Breast epithelium (tissue), 4 donors: ENCODE data around the gene LFNG. TPM values are rescaled to one million over a fixed set of nuclear protein-coding genes. Genes with fewer than 3 reads are reported as not detected.
A peak's percentile ranks its signal among the peaks of the same experiment; 100 is the strongest.

ENCODE experiments used
- DNase-seq, 2 donors: peaks; one replicate each; pipeline ENCODE4 v3.0.0-alpha.2; 2019; ENCODE audit warnings: low spot score in 2 of 2
- H3K27ac ChIP-seq, 2 donors: fragments of 200-600 bp; sonication (generic) in 1 of 2; one replicate each; pipeline ENCODE4 v1.5.1; 2016 to 2019; ENCODE audit warnings: mild to moderate bottlenecking in 1 of 2
- H3K27me3 ChIP-seq, 2 donors: fragments of 200-600 bp; sonication (generic) in 1 of 2; one replicate each; pipeline versions ENCODE4 v1.5.1 to v1.6.0; 2017 to 2019; ENCODE audit warnings: control low read depth in 1 of 2, mild to moderate bottlenecking in 1 of 2
- H3K36me3 ChIP-seq: fragments of 200-600 bp; one replicate; pipeline ENCODE4 v1.5.1; 2019
- H3K4me1 ChIP-seq, 2 donors: fragments of 200-600 bp; sonication (generic); one replicate each; pipeline ENCODE4 v1.5.1; 2016 to 2019; ENCODE audit warnings: control low read depth in 1 of 2
- H3K4me3 ChIP-seq, 3 donors: fragments of 200-600 bp; sonication (generic); 1 replicate in 2 of 3; 2 replicates in 1 of 3; pipeline ENCODE4 v1.5.1; 2016 to 2019; ENCODE audit warnings: mild to moderate bottlenecking in 3 of 3, moderate library complexity in 2 of 3
- H3K9me3 ChIP-seq, 2 donors: fragments of 200-600 bp; sonication (generic) in 1 of 2; one replicate each; pipeline ENCODE4 v1.5.1; 2016 to 2019; ENCODE audit warnings: control low read depth in 1 of 2
- POLR2A ChIP-seq: fragments of 450-650 bp; IDR thresholded peaks from one replicate; pipeline ENCODE4 v1.6.1; 2016; ENCODE audit warnings: antibody characterized with exemption, mild to moderate bottlenecking, moderate library complexity
- POLR2AphosphoS5 ChIP-seq, 3 donors: sonication (generic); formaldehyde crosslinking; IDR thresholded peaks; one replicate each; pipeline ENCODE4 v1.6.1; 2017; ENCODE audit warnings: antibody characterized with exemption in 3 of 3
- intact Hi-C: fragments of 100-400 bp; cut with DNase I; formaldehyde crosslinking; loops from one replicate; pipeline ENCODE4 v1.15.1; 2023; ENCODE audit warnings: low total_unique reads
- total RNA-seq, 3 donors: library from RNA; depleted of rRNA; stranded (reverse); fragments of >200 nt; gene quantifications; one replicate each; pipeline ENCODE4 v1.1.0, GENCODE V29; 2016
- TF ChIP-seq, protein P1 (sequence below), 3 donors: fragments of 450-650 bp; IDR thresholded peaks; one replicate each; pipeline ENCODE4 v1.5.1; 2016 to 2017; ENCODE audit warnings: antibody characterized with exemption in 3 of 3, mild to moderate bottlenecking in 3 of 3, moderate library complexity in 3 of 3

LFNG gene
- total RNA-seq, 3 donors from 2014 or later: 5.0 to 16.4 (median 9.1) TPM

- H3K4me1 ChIP-seq: peaks cover 15 to 19% of the 10 kb centered on the region in 2 donors
- no peaks in the 10 kb centered on the region for H3K9me3 ChIP-seq
- no peak within 1 kb of the TSS for H3K27ac ChIP-seq
- no peak for DNase-seq
- no peaks in the 10 kb centered on the region for H3K27me3 ChIP-seq
- H3K4me3 ChIP-seq: no peak within 1 kb of the TSS
- intact Hi-C loops: loop anchor here (10.0 kb wide), 1 partner anchor 209 kb away; the partner anchor contains the start of gene AMZ1
- no peaks in the 10 kb centered on the region for H3K36me3 ChIP-seq
- TF ChIP-seq POLR2A: no peak
- TF ChIP-seq, protein P1, sequence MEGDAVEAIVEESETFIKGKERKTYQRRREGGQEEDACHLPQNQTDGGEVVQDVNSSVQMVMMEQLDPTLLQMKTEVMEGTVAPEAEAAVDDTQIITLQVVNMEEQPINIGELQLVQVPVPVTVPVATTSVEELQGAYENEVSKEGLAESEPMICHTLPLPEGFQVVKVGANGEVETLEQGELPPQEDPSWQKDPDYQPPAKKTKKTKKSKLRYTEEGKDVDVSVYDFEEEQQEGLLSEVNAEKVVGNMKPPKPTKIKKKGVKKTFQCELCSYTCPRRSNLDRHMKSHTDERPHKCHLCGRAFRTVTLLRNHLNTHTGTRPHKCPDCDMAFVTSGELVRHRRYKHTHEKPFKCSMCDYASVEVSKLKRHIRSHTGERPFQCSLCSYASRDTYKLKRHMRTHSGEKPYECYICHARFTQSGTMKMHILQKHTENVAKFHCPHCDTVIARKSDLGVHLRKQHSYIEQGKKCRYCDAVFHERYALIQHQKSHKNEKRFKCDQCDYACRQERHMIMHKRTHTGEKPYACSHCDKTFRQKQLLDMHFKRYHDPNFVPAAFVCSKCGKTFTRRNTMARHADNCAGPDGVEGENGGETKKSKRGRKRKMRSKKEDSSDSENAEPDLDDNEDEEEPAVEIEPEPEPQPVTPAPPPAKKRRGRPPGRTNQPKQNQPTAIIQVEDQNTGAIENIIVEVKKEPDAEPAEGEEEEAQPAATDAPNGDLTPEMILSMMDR (IDR thresholded peaks at IDR 0.05): no peak
Measured at GRCh38 chr7:2476298-2476697, 43.3 kb upstream of the LFNG start, which contains the start of gene GRIFIN. Gene GRIFIN (minus strand): TSS chr7:2476398. CDS start chr7:2476383, 15 bp downstream.

DNA sequence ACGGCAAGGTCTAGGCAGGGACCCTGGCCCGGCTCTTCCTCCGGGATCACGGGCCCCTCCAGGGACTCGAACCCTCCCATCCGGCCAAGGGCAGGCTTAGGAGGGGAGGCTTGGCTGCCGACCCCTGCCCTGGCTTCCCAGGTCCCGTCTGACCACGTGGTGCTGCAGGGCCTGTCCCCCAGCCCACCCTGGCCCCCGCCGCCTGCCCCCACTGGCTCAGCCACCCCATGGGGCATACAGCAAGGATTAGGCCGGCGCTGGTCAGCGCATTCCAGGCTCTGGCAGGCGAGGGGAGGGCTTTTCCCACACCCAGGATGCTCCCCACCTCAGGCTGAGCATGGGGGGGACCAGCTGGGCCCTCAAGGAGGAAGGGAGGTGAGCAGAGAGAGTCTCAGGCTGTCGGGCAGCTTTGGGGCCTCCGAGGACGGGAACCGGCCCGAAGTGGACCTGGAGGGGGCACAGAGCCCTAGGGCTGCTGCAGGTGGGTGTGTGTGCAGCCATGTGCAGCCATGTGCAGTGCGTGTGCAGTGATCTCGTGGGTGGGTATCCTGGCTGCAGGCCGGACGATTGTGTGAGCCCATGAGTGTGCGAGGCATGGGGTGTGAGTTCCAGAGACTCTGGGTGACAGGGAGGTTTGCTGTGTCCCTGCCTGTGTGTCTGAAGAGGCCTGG, 42.7 kb upstream of the LFNG start:
- Histone ChIP-seq H3K4me3 (no peak overlapping the region), H3K9me3 (no peaks in the 10 kb centered on the region), H3K27ac (no peak overlapping the region), H3K27me3 (no peaks in the 10 kb centered on the region), H3K4me1 (peaks cover 15 to 19% of the 10 kb centered on the region in 2 donors), H3K36me3 (no peaks in the 10 kb centered on the region)
- no peak for DNase-seq
- TF ChIP-seq POLR2A: no peak
- TF ChIP-seq, protein P1 (IDR thresholded peaks at IDR 0.05): no peak
- intact Hi-C loops: loop anchor here (10.0 kb wide), 1 partner anchor 208 kb away; the partner anchor contains the start of gene AMZ1

DNA sequence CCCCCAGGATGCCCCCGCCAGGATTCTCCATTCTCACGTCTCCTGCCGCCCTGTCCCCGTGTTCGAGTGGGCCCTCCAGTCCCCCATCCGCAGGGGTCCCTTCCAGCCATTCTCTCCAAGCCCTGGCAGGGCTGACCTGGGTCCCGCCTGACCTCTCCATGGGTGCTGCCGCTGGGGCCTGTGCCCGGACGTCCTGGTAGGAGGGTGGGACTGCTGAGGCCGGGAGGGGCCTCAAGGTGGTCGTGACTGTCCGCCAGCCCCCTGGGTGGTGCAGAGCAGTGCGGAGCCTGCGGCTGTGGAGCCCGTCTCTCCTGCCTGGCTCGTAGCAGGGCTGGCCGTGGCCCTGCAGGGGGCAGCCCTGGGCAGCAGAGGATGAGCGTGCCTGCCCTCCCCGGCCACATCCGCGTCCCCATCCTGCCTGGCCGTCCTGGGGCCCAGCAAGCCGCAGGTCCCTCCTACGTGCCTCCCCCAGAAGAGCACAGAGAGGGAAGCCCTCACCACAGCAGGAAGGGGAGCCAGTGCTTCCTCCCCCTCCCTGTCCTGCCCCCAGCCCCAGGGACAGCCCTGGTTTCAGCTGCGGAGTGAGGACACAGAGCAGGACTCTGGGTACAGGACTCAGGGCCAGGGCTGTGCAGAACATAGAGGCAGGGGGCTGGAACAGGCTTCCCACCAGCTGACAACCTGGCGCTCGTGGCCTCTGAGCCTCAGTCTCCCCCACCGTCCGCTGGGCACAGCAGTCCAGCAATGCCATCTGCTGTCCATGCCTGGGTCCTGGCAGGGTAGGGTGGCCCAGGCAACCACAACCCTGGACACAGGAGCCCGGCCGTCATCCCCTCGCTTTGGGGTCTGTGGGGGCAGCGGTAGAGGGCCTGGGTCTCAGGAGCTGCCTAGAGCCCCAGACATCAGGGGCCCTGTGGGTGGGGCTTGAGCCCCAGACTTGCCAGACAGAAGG, 41.9 kb upstream of the LFNG start:
- Histone ChIP-seq H3K27me3 (no peaks in the 10 kb centered on the region), H3K4me3 (peak overlapping the region in 1 of 3 donors; percentile 47), H3K4me1 (peaks cover 15 to 19% of the 10 kb centered on the region in 2 donors), H3K9me3 (peaks cover under 1 to 2% of the 10 kb centered on the region in 2 donors), H3K27ac (peak overlapping the region; percentile 66 to 80), H3K36me3 (no peaks in the 10 kb centered on the region)
- no peak for DNase-seq
- TF ChIP-seq POLR2AphosphoS5 (IDR thresholded peaks at IDR 0.05) (peak in 2 of 3 donors; percentile 16 to 19), POLR2A (no peak)
- TF ChIP-seq, protein P1 (IDR thresholded peaks at IDR 0.05): peak; percentile 39 to 70 (median 70)
- intact Hi-C loops: loop anchor here (10.0 kb wide), 1 partner anchor 207 kb away; the partner anchor contains the start of gene AMZ1

GRCh38 chr7:2478399-2478785, 41.2 kb upstream of the LFNG start:
- Histone ChIP-seq H3K9me3 (peaks cover 7 to 8% of the 10 kb centered on the region in 2 donors), H3K4me3 (peak overlapping the region; percentile 7 to 61 (median 34)), H3K4me1 (peaks cover 15 to 19% of the 10 kb centered on the region in 2 donors), H3K36me3 (no peaks in the 10 kb centered on the region), H3K27me3 (no peaks in the 10 kb centered on the region), H3K27ac (peak overlapping the region; percentile 66 to 80)
- TF ChIP-seq, protein P1 (IDR thresholded peaks at IDR 0.05): no peak
- no peak for TF ChIP-seq POLR2A
- no peak for TF ChIP-seq POLR2AphosphoS5 (IDR thresholded peaks at IDR 0.05)
- DNase-seq: peak; percentile 85 to 91
- intact Hi-C loops: loop anchor here (10.0 kb wide), 1 partner anchor 206 kb away; the partner anchor contains the start of gene AMZ1
